GM12873 (cell line): ENCODE data around the gene NINJ1.

Experiments
- TF ChIP-seq, protein P1 (sequence below): IDR thresholded peaks from 2 replicates; pipeline ENCODE4 v1.5.1; 2012; ENCODE audit warnings: low read depth, mild to moderate bottlenecking, moderate library complexity, low read length, control low read depth; ENCODE audit not compliant: insufficient read depth; ENCODE audit errors: missing control alignments

NINJ1 gene

DNA sequence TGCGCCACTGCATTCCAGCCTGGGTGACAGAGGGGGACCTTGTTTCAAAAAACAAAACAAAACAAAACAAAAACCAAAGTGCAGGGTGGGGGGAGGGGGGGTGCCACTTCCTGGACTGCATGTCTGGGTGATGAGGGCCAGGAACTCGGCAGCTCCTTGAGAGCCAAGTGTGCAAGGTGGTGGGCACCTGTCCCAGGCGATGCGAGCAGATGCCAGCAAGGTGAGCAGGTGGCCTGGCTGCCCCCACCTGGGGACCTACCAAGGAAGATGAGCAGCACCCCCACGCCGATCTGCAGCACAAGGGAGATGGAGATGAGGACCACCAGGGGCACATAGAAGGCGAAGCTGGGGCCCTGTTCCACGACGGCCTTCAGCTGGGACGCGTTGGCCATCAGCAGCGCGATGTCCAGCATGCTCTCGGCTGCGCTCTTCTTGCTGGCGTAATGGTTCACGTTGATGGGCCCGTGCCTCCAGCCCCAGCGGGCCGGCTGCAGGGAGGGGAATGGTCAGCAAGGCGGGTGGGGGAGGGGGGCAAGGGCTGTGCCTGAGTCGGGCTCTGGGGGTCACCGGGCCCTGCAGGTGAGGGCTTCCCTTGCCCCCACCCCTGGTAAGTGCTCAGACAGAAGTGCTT lies 7.8 kb downstream of the NINJ1 start:
- TF ChIP-seq, protein P1, sequence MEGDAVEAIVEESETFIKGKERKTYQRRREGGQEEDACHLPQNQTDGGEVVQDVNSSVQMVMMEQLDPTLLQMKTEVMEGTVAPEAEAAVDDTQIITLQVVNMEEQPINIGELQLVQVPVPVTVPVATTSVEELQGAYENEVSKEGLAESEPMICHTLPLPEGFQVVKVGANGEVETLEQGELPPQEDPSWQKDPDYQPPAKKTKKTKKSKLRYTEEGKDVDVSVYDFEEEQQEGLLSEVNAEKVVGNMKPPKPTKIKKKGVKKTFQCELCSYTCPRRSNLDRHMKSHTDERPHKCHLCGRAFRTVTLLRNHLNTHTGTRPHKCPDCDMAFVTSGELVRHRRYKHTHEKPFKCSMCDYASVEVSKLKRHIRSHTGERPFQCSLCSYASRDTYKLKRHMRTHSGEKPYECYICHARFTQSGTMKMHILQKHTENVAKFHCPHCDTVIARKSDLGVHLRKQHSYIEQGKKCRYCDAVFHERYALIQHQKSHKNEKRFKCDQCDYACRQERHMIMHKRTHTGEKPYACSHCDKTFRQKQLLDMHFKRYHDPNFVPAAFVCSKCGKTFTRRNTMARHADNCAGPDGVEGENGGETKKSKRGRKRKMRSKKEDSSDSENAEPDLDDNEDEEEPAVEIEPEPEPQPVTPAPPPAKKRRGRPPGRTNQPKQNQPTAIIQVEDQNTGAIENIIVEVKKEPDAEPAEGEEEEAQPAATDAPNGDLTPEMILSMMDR = no peak

DNA sequence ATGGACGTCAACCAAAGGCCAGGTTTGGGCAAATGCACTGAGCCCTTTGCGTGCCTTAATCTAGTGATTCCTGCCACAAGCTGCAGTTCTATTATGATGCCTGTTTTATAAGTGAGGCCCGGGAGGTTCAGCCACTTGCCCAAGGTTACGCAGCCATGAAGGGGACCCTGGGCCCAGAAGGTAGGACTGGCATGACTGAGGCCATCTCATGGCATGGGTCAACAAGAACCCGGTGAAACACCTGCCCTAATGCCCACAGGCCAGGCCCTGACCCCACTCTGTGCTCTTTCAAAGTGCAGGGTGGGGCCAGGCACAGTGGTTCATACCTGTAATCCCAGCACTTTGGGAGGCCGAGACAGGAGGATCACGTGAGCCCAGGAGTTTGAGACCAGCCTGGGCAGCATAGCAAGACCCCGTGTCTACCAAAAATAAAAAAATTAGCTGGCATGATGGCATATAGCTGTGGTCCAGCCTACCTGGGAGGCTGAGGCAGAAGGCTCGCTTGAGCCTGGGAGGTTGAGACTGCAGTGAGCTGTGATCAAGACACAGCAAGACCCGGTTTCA lies 8.6 kb downstream of the NINJ1 start:
- TF ChIP-seq, protein P1 = no peak

DNA sequence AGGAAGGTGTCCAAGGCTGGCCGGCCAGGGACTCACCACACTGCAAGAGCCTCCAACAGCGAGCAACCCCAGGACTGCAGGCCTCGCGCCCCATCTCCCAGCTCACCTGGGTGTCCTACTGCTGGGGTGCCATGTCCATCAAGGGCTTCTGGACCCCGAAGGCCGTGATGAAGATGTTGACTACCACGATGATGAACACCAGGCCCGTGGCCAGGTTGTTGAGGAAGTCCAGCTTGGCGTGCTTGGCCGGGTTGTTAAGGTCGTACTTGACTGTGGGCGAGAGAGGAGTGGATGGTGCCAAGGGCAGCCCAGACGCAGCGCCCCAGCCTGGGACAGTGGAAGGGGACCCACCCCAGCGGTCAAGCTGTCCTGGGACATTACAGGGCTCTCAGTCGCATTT lies 9.3 kb downstream of the NINJ1 start:
- TF ChIP-seq, protein P1 = no peak

DNA sequence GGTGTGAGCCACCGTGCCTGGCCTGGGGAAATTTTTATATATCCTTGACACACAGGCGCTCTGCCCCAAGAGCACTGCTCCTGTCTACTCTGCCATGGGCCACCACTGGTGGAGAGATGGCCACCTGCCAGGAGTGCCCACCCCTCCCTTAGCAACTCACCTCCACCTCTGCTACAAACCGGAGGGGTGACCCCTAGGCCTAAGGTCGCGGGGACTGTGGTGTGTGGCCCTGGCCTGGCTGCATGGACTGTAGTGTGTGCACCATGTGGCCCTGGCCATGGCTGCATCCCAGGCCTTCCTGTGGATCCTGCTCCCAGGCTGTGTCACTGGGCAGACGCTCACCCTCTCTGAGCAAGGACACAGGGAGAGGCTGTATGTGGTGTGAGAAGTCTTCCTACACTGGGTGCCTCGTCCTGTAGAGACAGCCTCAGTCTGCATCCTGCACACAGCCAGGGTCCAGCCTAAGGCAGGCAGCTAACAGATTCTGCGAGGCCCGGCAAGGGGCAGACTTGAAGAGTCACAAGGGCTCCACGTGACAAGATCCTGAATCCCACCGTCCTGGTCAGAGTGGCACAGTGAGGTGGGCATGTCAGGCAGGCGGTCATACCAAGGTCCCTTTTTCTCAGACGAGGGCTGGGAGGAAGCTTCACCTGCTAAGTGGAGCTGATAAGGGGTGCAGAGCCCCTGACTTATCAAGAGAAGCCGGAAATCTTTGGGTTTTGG lies 10.3 kb downstream of the NINJ1 start:
- TF ChIP-seq, protein P1 = no peak

DNA sequence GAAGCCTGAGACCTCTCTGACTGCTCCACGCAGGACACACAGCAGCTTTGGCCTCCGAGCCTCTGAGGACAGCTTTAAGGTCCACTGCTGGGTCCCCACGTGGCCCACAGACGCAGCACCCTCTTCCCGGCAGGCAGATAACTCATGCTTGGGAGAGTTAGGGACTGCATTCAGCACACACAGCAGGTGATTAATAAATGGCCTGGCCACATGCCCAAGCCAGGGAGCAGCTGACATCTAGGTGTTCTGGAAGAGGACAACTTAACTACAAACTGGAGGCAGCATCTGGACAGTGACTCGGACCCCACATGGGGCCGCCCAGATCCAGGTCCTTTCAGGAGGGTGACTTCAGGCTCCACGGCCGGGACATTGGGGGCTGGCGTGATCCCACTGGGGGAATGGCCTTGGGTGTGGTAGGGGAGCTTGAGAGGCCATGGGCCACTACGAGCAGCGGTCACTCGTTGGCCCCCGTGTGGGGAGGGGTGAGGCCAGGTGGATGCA lies 11.3 kb downstream of the NINJ1 start:
- TF ChIP-seq, protein P1 = no peak

DNA sequence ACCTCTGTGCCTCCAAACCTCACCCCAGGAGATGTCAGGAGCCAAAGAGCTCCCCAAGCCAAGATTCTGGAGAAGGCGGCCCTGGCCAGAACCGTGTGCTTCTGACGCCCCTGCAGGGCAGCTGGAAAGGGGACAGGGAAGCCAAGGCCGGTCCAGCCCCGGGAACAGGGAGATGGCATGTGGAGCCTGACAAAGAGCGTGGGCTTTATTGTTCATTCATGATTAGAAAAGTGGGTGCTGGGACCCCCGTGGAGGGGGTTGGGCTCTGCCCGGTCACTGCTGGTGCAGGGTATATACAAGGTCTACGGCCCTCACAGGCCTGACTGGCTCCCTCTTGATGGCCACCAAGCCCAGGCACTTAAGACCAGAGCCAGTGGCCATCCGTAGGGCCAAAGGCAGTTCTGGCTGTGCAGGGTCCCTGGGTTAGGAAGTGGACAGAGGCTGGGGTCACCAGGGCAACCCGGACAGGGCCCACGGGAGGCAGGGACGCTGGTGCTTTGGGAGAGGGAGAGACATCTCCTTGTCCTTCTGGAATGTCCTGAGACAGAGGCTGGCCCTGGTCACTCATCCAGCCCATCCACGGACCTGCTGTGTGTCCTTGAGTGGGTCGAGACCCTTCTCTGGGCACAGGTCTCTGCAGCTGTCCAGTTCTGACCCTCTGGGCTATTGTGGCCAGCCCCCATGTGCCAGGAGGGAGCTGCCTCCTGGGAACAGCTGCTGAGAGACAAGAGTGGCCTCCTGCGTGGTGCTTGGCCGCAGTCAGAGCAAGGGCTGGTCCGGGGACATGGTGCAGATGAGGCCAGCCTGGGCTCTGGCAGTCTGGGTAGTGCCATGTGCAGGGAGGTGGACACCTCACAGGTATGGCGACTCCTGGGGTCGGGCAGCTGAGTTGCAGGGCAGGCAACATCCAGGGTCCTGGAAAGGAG lies 12.5 kb downstream of the NINJ1 start:
- TF ChIP-seq, protein P1 = no peak
